Liver (tissue), 9 donors: Measurements from ENCODE around the gene NMNAT2. TPM values are rescaled to one million over a fixed set of nuclear protein-coding genes. Genes with fewer than 3 reads are reported as not detected.
A peak's percentile ranks its signal among the peaks of the same experiment; 100 is the strongest.

ENCODE experiments used
- DNase-seq: peaks from one replicate; pipeline ENCODE4 v3.0.0-alpha.2; 2017; ENCODE audit warnings: low spot score
- H3K27ac ChIP-seq, 2 donors: one replicate each; pipeline ENCODE4 v1.7.0; 2013; ENCODE audit warnings: inconsistent platforms in 2 of 2, low read length in 2 of 2, control low read depth in 1 of 2, low read depth in 1 of 2, mild to moderate bottlenecking in 1 of 2
- H3K27me3 ChIP-seq, 4 donors: one replicate each; pipeline versions ENCODE4 v1.6.1 to v1.7.0; 2013; ENCODE audit warnings: low read length in 3 of 4, inconsistent platforms in 1 of 4, mild to moderate bottlenecking in 1 of 4, moderate library complexity in 1 of 4; ENCODE audit not compliant: control insufficient read depth in 4 of 4, insufficient read depth in 4 of 4
- H3K36me3 ChIP-seq, 4 donors: one replicate each; pipeline versions ENCODE4 v1.6.1 to v1.7.0; 2013; ENCODE audit warnings: low read length in 3 of 4, mild to moderate bottlenecking in 3 of 4, low read depth in 1 of 4, moderate library complexity in 1 of 4; ENCODE audit not compliant: control insufficient read depth in 4 of 4, insufficient read depth in 3 of 4
- H3K4me1 ChIP-seq, 4 donors: one replicate each; pipeline versions ENCODE4 v1.6.1 to v1.7.0; 2013; ENCODE audit warnings: low read length in 3 of 4, mild to moderate bottlenecking in 3 of 4, moderate library complexity in 1 of 4; ENCODE audit not compliant: control insufficient read depth in 4 of 4, insufficient read depth in 4 of 4
- H3K4me3 ChIP-seq, 3 donors: one replicate each; pipeline versions ENCODE4 v1.6.1 to v1.7.0; 2013; ENCODE audit warnings: low read length in 3 of 3, control low read depth in 1 of 3, low read depth in 1 of 3, mild to moderate bottlenecking in 1 of 3
- H3K9ac ChIP-seq, 2 donors: one replicate each; pipeline ENCODE4 v1.7.0; 2013; ENCODE audit warnings: low read length in 2 of 2, mild to moderate bottlenecking in 2 of 2, moderate library complexity in 2 of 2, control low read depth in 1 of 2, low read depth in 1 of 2
- H3K9me3 ChIP-seq, 4 donors: one replicate each; pipeline versions ENCODE4 v1.6.1 to v1.7.0; 2013; ENCODE audit warnings: low read length in 3 of 4; ENCODE audit not compliant: control insufficient read depth in 4 of 4
- EGR1 ChIP-seq, 2 donors: IDR thresholded peaks; 2 replicates each; pipeline ENCODE4 v1.6.1; 2016 to 2018; ENCODE audit warnings: antibody characterized with exemption in 2 of 2, low read depth in 2 of 2
- FOXA1 ChIP-seq: IDR thresholded peaks from 2 replicates; pipeline ENCODE4 v1.6.1; 2016; ENCODE audit warnings: antibody characterized with exemption
- FOXA2 ChIP-seq: IDR thresholded peaks from 2 replicates; pipeline ENCODE4 v1.6.1; 2016; ENCODE audit warnings: antibody characterized with exemption
- GABPA ChIP-seq, 2 donors: IDR thresholded peaks in 1 of 2; conservative IDR thresholded peaks in 1 of 2; 2 replicates each; pipeline ENCODE4 v1.6.1; 2016; ENCODE audit warnings: antibody characterized with exemption in 2 of 2, mild to moderate bottlenecking in 1 of 2, moderate library complexity in 1 of 2
- HNF4A ChIP-seq, 2 donors: conservative IDR thresholded peaks; 2 replicates each; pipeline ENCODE4 v1.6.1; 2016; ENCODE audit warnings: antibody characterized with exemption in 2 of 2, mild to moderate bottlenecking in 2 of 2
- JUND ChIP-seq, 2 donors: IDR thresholded peaks; 2 replicates each; pipeline ENCODE4 v1.6.1; 2016; ENCODE audit warnings: antibody characterized with exemption in 2 of 2
- NR2F2 ChIP-seq: IDR thresholded peaks from 2 replicates; pipeline ENCODE4 v1.6.1; 2016; ENCODE audit warnings: antibody characterized with exemption
- RAD21 ChIP-seq, 2 donors: IDR thresholded peaks; 2 replicates each; pipeline ENCODE4 v1.6.1; 2016; ENCODE audit warnings: antibody characterized with exemption in 2 of 2, mild to moderate bottlenecking in 2 of 2
- RXRA ChIP-seq, 2 donors: IDR thresholded peaks; 2 replicates each; pipeline ENCODE4 v1.6.1; 2017 to 2018; ENCODE audit warnings: antibody characterized with exemption in 2 of 2, mild to moderate bottlenecking in 1 of 2
- SP1 ChIP-seq: IDR thresholded peaks from 2 replicates; pipeline ENCODE4 v1.6.1; 2018; ENCODE audit warnings: antibody characterized with exemption, mild to moderate bottlenecking
- TAF1 ChIP-seq: conservative IDR thresholded peaks from 2 replicates; pipeline ENCODE4 v1.6.1; 2016; ENCODE audit warnings: antibody characterized with exemption, mild to moderate bottlenecking
- YY1 ChIP-seq: IDR thresholded peaks from 2 replicates; pipeline ENCODE4 v1.6.1; 2016; ENCODE audit warnings: antibody characterized with exemption, mild to moderate bottlenecking
- WGBS: extraction: QIAGEN DNeasy Blood & Tissue Kit; methylation state at CpG from one replicate; pipeline ENCODE4 v1.1.7; 2013; 5-methylcytosine and 5-hydroxymethylcytosine counted together
- polyA plus RNA-seq, 2 donors: library from polyadenylated mRNA; stranded (reverse) in 1 of 2; unstranded in 1 of 2; fragments of 200-250 nt in 1 of 2; fragments of >200 nt in 1 of 2; fragmentation: Nextera tagmentation in 1 of 2; extraction: Ambion mirVana in 1 of 2; gene quantifications; one replicate each; pipeline versions ENCODE4 v1.2.1 to v1.2.3, GENCODE V29; 2013 to 2015
- total RNA-seq, 2 donors: library from RNA; depleted of rRNA; stranded (reverse); fragments of >200 nt; gene quantifications; one replicate each; pipeline ENCODE4 v1.2.3, GENCODE V29; 2014
- TF ChIP-seq, protein P1 (sequence below): fragments of 150-350 bp; IDR thresholded peaks from 2 replicates; pipeline ENCODE4 v1.5.1; 2017; ENCODE audit warnings: improper control_type of control experiment, low read depth, low read length; ENCODE audit not compliant: missing input control
- TF ChIP-seq, protein P2 (sequence below): IDR thresholded peaks from 2 replicates; pipeline ENCODE4 v1.6.1; 2016; ENCODE audit warnings: antibody characterized with exemption
- TF ChIP-seq, protein P3 (sequence below): IDR thresholded peaks from 2 replicates; pipeline ENCODE4 v1.6.1; 2016; ENCODE audit warnings: antibody characterized with exemption
- TF ChIP-seq, protein P4 (sequence below): IDR thresholded peaks from 2 replicates; pipeline ENCODE4 v1.6.1; 2016; ENCODE audit warnings: antibody characterized with exemption, mild to moderate bottlenecking
- TF ChIP-seq, protein P5 (sequence below): IDR thresholded peaks from 2 replicates; pipeline ENCODE4 v1.6.1; 2016; ENCODE audit warnings: antibody characterized with exemption
- donor health status: healthy.
- donor health status: healthy.
- donor health status: healthy.
- donor health status: healthy.
- donor health status: healthy.

The NMNAT2 gene
- total and polyA plus RNA-seq, 4 donors: under 0.01 to 0.07 (median 0.05) TPM; not detected in 1

DNA sequence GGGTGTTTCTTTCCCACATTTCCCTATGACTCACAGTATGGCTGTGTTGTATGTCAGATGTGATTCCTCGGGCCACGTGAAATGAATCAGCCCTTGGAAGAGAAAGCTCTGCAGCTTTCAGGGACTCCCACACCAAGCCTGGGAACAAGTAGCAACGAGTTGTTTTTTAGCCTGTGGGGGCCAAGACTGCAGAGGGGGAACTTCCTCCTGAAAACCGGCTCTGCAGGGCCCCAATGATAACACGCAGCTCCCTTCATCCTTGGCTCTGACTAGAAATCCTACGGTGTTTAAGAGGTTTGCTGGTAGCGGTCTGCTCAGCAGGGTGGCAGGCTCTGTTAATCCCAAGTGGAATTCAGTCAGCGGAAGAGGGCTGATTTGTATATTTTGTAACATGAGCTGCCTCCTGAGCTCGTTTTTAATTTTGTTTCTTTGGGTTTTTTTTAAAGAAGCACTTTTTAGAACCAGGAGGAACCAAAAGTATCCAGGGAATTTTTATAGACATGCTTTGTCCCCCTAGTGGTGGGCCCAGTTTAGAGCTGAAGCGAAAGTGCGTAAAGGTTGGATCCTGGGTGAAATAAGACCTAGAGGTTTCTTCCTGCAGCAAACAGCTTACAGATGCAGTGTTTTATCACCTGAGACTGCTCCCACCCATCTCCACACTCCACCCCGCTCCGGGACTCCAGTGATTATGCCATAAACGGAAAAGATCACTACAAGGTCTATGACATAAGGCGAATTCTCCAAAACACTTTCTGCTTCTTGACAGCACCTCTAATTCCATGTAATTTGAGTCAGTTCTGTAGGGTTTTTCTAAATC lies 183.3 kb downstream of the NMNAT2 start:
- Histone ChIP-seq H3K27me3 (no peaks in the 10 kb centered on the region), H3K27ac (peak overlapping the region; percentile 6 to 43), H3K4me3 (no peak overlapping the region), H3K9ac (peak overlapping the region in 1 of 2 donors; percentile 6), H3K4me1 (no peaks in the 10 kb centered on the region), H3K9me3 (no peaks in the 10 kb centered on the region), H3K36me3 (no peaks in the 10 kb centered on the region)
- WGBS: 44% methylated on average over 15 of the region's 15 CpGs
- TF ChIP-seq JUND (IDR thresholded peaks at IDR 0.05) (peak in 1 of 2 donors; percentile 36), YY1 (no peak), RAD21 (IDR thresholded peaks at IDR 0.05) (peak; percentile 63 to 74), NR2F2 (no peak)
- TF ChIP-seq, protein P1, sequence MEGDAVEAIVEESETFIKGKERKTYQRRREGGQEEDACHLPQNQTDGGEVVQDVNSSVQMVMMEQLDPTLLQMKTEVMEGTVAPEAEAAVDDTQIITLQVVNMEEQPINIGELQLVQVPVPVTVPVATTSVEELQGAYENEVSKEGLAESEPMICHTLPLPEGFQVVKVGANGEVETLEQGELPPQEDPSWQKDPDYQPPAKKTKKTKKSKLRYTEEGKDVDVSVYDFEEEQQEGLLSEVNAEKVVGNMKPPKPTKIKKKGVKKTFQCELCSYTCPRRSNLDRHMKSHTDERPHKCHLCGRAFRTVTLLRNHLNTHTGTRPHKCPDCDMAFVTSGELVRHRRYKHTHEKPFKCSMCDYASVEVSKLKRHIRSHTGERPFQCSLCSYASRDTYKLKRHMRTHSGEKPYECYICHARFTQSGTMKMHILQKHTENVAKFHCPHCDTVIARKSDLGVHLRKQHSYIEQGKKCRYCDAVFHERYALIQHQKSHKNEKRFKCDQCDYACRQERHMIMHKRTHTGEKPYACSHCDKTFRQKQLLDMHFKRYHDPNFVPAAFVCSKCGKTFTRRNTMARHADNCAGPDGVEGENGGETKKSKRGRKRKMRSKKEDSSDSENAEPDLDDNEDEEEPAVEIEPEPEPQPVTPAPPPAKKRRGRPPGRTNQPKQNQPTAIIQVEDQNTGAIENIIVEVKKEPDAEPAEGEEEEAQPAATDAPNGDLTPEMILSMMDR: peak; percentile 56
- TF ChIP-seq, protein P2, sequence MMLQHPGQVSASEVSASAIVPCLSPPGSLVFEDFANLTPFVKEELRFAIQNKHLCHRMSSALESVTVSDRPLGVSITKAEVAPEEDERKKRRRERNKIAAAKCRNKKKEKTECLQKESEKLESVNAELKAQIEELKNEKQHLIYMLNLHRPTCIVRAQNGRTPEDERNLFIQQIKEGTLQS: no peak
- no peak for DNase-seq

DNA sequence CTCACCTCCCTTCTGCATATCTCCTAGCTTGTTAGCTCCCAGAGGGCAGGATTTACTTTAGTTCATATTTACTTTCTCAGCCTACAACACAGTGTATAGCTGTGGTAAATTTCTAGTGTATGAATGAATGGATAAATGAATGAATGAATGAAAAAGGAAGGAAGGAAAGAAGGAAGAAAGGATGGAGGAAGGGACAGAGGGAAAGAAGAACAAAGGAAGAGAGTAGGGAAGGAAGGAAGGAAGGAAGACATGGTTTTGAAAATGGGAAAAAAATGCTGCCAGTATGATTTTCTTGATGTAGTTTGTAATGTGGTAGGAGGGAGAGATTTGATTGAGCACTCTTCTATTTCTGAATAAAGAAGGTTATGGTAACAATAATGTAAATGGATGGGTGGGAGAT lies 185.1 kb downstream of the NMNAT2 start:
- Histone ChIP-seq H3K27ac (no peak overlapping the region), H3K9me3 (no peaks in the 10 kb centered on the region), H3K4me1 (no peaks in the 10 kb centered on the region), H3K4me3 (no peak overlapping the region), H3K27me3 (no peaks in the 10 kb centered on the region), H3K36me3 (no peaks in the 10 kb centered on the region), H3K9ac (no peak overlapping the region)
- DNase-seq: no peak
- TF ChIP-seq GABPA (IDR thresholded peaks at IDR 0.05 in 1 of 2, conservative IDR thresholded peaks at IDR 0.05 in 1 of 2): no peak
- no peak for TF ChIP-seq RXRA (IDR thresholded peaks at IDR 0.05)
- TF ChIP-seq TAF1: no peak
- TF ChIP-seq RAD21 (IDR thresholded peaks at IDR 0.05): no peak
- TF ChIP-seq, protein P3, sequence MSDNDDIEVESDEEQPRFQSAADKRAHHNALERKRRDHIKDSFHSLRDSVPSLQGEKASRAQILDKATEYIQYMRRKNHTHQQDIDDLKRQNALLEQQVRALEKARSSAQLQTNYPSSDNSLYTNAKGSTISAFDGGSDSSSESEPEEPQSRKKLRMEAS: no peak
- TF ChIP-seq NR2F2: no peak
- TF ChIP-seq, protein P2: no peak
- no peak for TF ChIP-seq SP1
- no peak for TF ChIP-seq YY1
- TF ChIP-seq, protein P4, sequence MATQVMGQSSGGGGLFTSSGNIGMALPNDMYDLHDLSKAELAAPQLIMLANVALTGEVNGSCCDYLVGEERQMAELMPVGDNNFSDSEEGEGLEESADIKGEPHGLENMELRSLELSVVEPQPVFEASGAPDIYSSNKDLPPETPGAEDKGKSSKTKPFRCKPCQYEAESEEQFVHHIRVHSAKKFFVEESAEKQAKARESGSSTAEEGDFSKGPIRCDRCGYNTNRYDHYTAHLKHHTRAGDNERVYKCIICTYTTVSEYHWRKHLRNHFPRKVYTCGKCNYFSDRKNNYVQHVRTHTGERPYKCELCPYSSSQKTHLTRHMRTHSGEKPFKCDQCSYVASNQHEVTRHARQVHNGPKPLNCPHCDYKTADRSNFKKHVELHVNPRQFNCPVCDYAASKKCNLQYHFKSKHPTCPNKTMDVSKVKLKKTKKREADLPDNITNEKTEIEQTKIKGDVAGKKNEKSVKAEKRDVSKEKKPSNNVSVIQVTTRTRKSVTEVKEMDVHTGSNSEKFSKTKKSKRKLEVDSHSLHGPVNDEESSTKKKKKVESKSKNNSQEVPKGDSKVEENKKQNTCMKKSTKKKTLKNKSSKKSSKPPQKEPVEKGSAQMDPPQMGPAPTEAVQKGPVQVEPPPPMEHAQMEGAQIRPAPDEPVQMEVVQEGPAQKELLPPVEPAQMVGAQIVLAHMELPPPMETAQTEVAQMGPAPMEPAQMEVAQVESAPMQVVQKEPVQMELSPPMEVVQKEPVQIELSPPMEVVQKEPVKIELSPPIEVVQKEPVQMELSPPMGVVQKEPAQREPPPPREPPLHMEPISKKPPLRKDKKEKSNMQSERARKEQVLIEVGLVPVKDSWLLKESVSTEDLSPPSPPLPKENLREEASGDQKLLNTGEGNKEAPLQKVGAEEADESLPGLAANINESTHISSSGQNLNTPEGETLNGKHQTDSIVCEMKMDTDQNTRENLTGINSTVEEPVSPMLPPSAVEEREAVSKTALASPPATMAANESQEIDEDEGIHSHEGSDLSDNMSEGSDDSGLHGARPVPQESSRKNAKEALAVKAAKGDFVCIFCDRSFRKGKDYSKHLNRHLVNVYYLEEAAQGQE: no peak
- no peak for TF ChIP-seq EGR1 (IDR thresholded peaks at IDR 0.05; ENCODE audit: low read depth in 2 of 2)
- no peak for TF ChIP-seq FOXA2
- TF ChIP-seq HNF4A (conservative IDR thresholded peaks at IDR 0.05): no peak
- no peak for TF ChIP-seq FOXA1
- TF ChIP-seq, protein P5, sequence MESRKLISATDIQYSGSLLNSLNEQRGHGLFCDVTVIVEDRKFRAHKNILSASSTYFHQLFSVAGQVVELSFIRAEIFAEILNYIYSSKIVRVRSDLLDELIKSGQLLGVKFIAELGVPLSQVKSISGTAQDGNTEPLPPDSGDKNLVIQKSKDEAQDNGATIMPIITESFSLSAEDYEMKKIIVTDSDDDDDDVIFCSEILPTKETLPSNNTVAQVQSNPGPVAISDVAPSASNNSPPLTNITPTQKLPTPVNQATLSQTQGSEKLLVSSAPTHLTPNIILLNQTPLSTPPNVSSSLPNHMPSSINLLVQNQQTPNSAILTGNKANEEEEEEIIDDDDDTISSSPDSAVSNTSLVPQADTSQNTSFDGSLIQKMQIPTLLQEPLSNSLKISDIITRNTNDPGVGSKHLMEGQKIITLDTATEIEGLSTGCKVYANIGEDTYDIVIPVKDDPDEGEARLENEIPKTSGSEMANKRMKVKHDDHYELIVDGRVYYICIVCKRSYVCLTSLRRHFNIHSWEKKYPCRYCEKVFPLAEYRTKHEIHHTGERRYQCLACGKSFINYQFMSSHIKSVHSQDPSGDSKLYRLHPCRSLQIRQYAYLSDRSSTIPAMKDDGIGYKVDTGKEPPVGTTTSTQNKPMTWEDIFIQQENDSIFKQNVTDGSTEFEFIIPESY: no peak
